Measurements from ENCODE around the gene NACC1.
"Not testable (repeated sequence)": the region's sequence is repeated elsewhere in the genome, so short reads cannot be mapped to it uniquely, and the experiment has no call there.

- not testable (repeated sequence) for TF ChIP-seq EZH2 (IDR thresholded peaks at IDR 0.05); POLR2AphosphoS5 (IDR thresholded peaks at IDR 0.05; ENCODE audit: borderline replicate concordance, low read depth, low read length); FOXP2 (optimal IDR thresholded peaks at IDR 0.05; ENCODE audit: control extremely low read depth, extremely low read length, insufficient read depth)
Observed at GRCh38 chr19:13178291-13178690, 60.2 kb downstream of the NACC1 start.
